GM21529 (cell line): ENCODE measurements around the gene TCF15.
"Not testable (repeated sequence)": the region's sequence is repeated elsewhere in the genome, so short reads cannot be mapped to it uniquely, and the experiment has no call there.

ENCODE experiments used
- ATAC-seq: cut with Tn5 transposase; IDR thresholded peaks from one replicate; pipeline ENCODE4 v1.9.1; 2021; ENCODE audit not compliant: unreplicated experiment

Gene TCF15

DNA sequence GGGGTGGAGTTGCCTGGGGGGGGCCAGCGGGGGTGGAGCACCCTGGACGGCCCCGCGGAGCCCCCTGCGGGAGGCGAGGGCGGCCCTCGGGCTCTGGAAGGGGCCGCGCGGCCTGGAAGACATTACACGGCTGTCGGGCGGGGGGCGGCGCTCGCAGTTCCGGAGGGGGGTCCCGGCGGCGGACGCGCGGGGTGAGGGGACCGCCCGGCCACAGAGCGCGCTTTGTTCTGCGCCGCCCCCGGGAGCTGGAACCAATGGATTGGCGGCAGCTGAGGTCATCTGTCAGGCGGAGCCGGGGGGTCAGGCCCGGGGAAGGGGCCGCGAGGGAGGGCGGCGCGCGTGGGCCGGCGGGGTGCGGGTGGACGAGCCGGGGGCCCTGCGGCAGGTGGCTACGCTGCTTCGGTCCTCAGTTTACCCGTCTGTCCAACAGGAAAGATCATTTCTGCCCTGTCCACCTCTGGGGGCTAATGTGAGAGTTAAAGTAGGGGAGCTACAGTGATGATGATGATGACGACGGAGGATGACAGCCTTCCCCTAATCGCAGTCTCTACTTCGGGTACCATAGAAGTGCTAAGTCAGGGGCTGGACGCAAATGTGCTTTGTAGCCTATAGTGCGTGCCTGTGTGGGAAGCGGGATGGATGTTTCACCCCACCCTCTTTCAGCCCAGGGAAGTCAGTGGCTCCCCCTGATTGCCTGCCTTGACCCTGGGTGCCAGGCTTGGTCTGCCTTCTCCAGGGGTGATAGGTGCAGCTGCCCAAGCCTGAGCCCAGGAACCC is 32.5 kb upstream of the TCF15 start:
- ATAC-seq, result no peak

DNA sequence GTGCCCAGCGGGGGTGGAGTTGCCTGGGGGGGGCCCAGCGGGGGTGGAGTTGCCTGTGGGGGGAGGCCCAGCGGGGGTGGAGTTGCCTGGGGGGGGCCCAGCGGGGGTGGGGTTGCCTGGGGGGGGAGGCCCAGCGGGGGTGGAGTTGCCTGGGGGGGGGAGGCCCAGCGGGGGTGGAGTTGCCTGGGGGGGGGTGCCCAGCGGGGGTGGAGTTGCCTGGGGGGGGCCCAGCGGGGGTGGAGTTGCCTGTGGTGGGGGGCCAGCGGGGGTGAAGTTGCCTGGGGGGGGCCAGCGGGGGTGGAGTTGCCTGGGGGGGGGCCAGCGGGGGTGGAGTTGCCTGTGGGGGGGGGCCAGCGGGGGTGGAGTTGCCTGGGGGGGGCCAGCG is 31.9 kb upstream of the TCF15 start:
- not testable (repeated sequence) for ATAC-seq

DNA sequence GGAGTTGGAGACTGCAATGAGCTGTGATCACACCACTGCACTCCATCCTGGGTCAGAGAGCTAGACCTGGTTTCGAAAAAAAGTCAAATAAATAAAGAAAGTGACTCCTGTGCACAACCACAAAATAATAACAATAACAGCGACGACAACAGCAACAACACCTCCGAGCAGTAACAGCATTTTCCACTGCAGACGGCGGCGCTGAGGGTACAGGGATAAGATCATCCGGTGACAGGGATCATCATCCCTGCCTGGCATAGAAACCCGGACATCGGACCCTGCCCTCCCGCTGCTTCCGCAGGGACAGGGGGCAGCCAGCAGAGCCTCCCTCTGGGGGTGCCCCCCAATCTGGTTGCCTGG is 31.4 kb upstream of the TCF15 start:
- ATAC-seq, result no peak

DNA sequence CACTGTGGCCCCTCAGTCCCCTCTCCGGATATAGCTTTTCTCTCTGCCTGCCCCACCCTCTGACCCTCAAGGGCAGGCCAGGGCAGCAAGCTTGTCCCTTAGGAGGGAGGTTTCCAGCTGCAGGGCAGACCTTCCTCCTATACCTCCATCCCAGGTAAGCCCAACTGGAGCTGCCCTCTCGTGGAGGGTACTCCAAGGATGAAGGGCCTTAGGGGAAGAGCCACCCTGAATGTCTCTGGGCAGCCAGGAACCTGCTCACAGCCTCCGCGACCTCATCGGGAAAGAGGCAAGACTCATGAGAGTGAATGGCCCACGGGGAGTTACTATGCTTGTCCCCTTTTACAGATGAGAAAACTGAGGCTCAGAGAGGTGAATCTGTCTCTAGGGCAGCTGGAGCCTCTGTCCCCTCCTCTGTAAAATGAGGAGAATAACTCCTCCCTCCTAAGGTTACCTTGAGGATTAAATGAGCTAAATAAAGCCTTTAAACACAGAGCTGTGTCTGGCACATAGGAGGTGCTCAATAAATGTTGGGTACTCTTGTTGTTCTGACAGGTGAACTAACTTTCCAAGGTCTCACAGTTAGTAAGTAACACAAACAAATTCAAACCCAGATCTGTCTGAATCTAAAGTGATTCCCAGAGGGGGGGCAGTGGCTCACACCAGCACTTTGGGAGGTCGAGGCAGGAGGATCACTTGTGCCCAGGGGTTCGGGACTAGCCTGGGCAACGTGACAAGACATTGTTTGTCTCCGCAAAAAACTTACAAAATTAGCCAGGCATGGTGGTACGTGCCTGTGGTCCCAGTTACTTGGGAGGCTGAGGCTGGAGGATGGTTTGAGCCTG is 30.8 kb upstream of the TCF15 start:
- no peak for ATAC-seq

DNA sequence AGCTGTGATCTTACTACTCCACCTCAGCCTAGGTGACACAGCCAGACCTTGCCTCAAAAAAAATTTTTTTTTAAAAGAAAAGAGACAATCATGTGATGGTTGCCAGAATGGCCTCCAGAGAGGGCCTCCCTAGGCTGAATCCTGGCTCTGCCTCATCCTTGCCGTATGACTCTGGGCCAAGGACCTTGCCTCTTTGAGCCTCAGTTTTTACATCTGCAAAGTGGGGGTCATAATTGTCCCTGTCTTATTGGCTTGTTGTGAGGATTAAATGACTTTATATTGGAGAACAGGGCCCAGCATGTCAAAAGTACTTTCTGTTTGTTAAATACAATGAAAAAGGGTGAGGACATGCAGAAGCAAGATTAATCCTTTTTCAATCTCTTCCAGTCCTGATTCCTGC is 28.5 kb upstream of the TCF15 start:
- no peak for ATAC-seq

DNA sequence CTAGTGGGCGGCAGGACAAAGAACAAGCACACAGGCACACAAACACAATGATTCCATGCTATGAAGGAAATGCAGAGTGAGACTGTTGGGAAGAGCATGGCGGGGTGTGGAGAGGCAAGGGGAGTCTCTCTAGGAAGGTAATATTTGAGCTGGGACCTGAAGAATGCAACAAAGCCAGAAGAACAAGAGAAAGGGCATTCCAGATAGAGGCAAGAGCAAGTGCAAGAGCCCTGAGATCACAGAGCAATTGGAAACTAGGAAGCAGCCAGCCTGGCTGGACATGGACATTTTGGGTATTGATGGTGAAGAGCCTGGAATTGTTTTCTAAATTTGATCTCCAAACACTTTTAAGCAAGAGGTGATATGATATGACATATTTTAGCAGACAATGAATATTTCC is 27.4 kb upstream of the TCF15 start:
- ATAC-seq, result no peak

DNA sequence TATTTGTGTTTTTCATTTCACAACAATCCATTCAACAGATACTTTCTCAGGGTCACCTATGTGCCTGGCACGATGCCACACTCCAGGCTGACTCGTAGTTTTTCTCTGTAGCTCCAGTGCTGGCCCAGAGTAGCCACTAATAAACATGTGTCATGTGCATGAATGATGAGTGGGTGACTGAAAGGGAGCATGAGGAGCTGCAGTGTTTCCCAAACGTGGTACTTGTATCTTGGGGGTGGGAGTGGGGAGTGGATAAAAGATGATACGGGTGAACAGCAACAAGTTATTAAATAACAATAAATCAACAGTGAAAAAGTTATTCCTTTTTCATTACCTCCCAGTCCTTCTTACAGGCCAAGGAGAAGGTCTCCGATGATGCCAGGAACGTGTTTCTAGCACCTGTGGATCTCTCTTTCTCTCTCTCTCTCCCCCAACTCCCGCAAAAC is 25.8 kb upstream of the TCF15 start:
- ATAC-seq, result no peak

DNA sequence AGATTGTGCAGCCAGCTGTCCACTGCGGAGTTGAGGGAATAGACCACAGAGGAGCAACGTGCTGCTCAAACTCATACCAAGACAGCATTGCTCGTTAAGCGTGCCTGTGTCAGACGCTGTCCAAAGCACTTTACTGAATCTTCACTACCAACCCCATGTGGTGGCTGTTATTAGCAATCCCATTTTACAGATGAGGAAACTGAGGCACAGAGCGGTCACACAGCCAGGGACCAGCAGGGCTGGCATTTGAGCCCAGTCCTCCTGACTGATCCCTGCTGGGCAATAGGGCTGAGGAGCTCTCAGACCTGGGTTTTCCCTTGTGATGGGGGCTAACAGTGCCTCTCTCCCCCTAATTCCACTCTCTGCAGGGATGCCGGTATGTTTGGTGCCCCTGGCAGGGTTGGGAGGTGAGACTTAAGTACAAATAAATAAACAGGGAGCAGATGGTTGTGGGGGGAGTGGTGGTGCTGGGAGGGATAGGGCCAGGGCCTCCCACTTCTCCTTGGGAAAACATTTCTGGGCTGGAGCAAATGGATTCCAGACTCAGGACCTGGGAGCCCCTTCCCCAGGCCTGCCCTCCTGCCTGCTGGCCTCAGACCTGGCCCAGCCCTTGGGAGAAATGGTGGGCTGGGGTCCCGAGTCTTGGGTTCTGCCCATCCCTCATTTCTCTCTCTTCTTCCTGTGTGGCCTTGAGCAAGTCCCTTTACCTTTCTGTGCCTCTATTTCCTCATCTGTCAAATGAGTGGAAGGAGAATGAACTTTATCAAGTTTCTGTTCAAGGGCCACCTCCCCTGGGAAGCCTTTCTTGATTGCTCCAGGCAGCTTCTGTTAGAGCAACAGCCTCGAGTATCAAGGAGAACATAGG is 25.2 kb upstream of the TCF15 start:
- no peak for ATAC-seq

DNA sequence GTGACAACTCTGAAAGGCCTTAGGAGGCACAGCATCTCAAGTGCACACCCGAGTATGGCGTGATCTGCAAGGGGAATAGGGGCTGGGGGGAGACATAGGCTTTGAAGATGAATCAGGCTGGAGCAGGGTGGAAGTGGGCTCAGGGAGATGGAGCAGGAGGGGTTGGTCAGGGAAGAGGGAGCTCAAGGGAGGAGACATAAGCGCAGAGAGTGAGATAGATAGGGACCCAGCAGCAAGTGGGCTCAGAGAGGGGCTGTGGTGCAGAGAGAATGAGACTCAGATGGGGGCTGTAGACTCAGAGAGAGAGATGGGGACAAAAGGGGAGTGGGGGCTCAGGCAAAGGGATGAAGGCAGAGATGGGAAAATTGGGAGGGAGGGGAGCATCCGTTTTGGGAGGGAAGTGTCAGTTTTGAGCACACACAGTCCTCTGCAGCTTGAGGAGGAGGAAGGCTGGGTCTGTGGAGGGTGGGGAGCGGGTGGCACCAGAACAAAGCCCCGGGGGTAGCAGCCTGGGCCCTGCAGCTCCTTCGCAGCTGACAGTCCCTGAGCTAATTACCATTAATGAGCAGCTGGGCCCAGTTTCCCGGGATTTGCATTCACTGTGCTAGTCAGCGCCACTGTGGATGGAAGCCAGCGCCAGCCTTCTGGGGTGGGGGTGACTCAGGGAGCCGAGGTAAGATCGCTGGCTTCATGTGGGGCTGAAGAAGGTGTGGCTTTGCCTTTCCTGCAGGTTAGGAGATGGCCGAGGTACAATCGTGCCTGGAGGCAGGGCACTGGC is 24.2 kb upstream of the TCF15 start:
- no peak for ATAC-seq

DNA sequence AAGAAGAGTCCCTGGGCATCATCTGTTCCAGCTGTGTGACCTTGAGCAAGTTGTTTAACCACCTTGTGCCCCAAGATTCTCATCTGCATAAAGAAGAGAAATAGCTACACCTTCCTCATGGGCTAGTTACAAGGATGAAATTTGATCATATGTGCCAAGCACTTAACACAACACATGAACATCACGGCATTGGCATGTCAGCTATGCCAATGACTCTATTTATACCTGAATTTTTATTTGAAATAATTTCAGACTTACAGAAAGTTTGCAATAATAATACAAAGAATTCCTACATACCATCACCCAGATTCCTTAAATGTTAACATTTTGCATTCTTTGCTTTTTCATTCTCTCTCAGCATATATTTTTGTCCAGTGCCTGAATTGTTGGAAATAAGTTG is 21.0 kb upstream of the TCF15 start:
- ATAC-seq, result no peak

DNA sequence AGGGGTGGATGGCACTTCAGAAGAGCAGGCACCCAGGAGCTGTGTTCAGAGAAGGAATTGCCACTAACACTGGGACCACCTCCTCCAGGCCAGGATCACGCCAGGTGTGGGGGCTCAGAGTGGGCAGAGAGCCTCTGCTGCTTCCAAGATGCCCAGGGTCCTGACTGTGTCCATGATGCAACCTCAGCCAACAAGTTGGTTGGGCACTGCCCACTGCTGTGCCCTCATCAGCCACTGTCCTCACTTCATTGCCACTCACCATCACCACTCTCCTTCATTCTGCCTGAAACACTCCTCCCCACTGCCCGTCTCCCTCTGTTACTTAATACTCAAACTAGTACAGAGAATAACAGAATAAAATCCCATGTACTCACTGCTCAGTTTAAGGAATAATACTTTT is 16.5 kb upstream of the TCF15 start:
- ATAC-seq, result no peak

DNA sequence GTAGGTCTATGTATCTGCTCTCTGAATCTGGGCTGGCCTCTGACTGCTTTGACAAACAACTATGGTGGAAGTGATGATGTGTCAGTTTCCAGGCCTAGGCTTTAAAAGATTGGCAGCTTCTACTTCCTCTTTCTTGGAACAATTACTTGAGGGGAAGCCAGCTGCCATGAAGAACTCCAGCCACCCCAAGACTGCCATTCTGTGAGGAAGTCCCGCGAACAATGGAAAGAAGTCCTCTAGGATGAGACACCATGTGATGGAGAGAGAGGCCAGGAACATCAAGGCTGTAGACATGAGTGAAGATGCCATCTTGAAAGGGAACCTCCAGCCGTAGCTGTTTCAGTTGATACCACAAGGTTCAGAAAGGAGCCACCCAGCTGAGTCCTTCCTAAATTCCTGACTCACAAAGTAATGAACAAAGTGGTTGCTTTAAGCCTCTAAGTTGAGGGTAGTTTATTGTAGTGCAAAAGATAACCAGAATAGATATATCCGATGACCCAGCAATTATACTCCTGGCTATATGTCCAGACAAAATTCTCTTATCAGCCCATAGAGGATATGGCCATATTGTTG is 15.3 kb upstream of the TCF15 start:
- ATAC-seq, result no peak

DNA sequence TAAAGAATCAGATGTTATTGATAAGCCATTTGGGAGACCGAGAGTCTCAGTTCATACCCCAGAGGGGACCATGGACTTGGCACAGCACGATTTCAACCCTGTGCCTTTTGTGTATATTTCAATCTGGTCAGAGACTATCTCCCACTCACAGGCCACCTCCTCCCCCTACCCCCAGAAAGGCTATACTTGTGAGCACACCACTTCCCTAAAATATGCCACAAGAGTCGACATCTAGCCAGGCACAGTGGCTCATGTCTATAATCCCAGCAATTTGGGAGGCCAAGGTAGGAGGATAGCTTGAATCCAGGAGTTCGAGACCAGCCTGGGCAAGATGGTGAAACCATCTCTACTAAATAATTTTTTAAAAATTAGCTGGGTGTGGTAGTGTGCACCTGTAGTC is 13.6 kb upstream of the TCF15 start:
- no peak for ATAC-seq

DNA sequence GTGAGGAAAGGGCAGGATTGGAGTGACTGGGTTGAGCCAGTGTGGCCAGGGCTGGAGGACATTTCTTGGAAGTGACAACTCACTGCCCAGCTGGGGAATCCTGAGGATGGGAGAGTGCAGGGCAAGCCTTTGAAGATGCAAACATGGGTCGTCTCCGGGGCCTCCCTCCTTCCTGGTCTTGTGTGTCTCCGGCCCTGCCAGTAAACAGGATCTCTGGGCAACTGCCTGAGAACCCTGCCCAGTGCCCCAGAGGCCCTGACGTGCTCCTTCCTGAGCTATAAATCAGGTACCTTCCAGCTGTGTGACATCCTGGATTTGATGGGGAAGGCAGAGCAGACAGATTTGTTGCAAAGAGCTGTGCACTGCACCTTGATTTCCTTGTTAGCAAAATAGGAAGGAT is 12.9 kb upstream of the TCF15 start:
- no peak for ATAC-seq

DNA sequence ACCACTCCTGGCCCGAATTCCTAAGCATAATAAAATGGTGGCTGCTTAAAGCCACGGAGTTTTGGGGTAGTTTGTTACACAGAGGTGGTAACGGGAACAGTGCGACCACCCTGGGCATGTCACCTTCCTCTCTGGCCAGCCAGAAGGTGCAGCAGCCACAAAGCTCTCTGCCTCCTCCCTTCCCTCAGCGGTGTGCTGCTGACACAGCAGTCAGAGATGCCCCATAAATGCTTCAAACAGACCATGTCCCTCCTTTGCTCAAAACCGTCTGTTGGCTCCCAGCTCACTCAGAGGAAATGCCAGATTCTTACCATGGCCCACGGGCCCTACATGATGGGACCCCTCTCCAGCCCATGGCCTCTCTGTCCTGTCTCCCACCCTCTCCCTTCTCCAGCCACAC is 12.1 kb upstream of the TCF15 start:
- no peak for ATAC-seq

DNA sequence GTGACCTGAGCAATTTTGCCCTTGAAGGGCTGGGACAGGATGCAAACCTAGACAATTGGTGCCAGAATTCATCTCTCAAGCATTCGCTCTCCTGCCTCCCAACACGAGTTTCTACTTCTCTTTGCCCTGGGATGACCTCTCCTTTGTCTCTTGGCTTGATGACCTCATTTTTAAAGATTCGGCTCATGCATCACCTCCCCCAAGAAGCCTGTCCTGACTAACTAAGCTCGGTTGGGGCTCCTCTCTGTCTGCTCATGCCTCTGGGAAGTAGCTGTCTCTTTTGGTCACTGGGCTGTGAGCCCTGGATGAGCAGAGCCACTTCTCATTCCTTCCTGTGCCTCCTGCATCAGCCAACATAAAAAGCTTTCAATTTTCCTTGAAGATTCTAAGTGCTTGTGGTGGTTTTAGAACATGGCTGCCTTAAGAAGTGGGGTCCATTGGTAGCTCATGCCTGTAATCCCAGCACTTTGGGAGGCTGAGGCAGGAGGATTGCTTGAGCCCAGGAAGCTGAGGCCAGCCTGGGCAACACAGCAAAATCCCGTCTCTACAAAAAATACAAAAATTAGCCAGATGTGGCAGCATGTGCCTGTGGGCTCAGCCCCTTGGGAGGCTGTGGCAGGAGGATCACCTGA is 11.1 kb upstream of the TCF15 start:
- no peak for ATAC-seq

DNA sequence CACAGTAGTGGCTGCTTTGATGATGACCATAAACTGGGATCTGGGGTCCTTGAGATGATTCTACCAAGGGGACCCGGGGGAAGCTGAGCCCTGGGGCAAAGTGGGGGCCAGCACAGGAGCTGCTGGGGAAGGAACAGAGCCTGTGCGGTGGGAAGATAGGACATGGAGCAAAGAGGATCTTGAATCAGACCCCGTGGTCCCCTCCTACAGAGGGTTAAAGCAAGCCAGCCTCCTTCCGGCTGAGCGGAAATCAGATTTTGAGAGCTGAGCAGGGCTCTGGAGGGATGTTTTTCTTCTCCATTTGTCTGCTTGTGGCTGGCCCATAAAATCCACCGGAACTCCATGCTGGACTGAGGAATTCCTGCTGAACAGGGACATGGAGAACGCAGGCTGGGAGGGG is 10.1 kb upstream of the TCF15 start:
- ATAC-seq, result no peak

DNA sequence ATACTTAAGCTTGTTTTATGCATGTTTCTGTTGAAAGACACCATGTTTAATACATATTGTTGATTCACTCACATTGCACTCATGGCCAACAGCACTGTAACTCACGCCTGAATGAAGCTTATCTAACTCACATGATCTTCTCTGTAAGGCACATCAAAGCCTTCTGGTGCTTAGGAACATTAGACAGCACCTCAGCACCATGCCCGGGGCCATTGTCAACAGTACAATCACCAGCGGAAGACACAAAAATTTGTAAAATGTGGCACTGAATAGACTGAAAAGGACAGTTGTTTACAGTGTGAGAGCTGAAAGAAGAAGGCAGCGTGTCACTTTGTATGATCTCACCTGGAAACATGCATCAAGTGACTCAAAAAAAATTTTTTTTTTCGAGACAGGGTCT is 8.9 kb upstream of the TCF15 start:
- ATAC-seq, result no peak

DNA sequence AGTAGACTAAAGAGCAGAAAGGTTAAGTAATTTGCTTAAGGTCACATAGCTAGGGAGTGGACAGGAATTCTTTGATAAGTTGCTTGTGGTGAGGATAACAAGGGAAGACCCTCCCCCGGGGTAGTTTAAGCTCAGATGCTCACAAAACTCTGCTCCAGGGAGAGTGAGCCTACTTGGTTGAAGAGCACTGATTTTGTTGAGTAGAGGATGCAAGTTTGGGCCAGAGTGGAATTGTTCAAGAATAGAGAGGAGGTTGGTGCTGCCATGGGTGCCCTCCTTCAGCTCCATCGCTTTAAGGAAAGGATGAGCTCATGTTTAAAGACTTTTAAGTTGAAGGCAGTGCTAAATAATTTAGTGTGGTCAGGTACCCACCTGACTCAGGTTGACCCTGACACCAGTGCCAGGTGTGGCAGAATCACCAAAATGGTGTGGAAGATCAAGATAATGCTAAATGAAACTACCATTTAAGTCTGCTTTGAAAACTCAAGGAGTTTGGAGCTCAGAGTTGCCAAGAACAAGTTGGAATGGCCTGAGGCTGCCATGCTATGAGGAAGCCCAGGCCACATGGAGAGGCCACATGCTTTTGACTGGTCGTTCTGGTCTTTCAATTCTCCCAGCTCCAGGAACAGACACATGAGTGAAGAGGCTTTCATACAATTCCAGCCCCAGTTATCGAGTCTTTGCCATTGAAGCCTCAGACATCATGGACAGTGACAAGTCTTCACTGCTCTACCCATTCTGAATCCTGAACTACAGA is 8.0 kb upstream of the TCF15 start:
- no peak for ATAC-seq
